ENCODE measurements around the gene C22orf39.
A peak's percentile ranks its signal among the peaks of the same experiment; 100 is the strongest.
"Not testable (repeated sequence)": the region's sequence is repeated elsewhere in the genome, so short reads cannot be mapped to it uniquely, and the experiment has no call there.

Gene C22orf39

DNA sequence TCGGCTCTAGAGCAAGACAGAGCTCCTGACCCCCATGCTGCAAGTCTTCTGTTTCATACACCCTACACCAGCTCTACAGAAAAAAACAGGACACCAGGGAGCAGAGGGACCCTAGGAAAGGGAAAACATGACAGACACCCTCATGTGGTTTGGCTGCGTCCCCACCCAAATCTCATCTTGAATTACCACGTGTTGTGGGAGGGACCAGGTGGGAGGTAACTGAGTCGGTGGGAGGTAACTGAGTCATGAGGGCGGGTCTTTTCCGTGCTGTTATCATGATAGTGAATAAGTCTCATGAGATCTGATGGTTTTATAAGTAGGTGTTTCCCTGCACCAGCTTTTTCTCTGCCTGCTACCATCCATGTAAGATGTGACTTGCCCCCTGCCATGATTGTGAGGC lies 6.6 kb upstream of the C22orf39 start:
- no peak for DNase-seq (ENCODE audit: low read depth)

DNA sequence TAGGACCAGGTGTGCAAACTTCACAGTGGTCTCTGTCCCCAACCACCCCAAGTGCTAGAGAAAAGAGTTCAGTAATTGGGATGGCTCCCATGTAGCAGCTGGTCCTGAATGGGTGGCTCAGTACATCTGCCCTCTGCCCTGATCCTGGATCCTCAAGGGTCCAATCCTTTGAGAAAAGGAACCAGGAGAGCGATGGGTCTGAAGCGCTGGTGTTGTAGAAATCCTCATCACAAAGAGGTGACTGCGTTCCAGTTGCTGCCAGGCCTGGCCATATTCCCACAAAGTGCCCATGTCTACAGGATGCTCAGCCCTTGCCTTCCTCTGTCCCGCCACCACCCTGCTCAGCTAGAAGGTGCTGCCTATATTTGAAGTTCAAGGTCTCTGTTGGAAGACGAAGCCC lies 6.2 kb upstream of the C22orf39 start:
- no peak for DNase-seq (ENCODE audit: low read depth)

GRCh38 chr22:19451570-19451969 lies 4.1 kb upstream of the C22orf39 start:
- DNase-seq (ENCODE audit: low read depth): no peak

DNA sequence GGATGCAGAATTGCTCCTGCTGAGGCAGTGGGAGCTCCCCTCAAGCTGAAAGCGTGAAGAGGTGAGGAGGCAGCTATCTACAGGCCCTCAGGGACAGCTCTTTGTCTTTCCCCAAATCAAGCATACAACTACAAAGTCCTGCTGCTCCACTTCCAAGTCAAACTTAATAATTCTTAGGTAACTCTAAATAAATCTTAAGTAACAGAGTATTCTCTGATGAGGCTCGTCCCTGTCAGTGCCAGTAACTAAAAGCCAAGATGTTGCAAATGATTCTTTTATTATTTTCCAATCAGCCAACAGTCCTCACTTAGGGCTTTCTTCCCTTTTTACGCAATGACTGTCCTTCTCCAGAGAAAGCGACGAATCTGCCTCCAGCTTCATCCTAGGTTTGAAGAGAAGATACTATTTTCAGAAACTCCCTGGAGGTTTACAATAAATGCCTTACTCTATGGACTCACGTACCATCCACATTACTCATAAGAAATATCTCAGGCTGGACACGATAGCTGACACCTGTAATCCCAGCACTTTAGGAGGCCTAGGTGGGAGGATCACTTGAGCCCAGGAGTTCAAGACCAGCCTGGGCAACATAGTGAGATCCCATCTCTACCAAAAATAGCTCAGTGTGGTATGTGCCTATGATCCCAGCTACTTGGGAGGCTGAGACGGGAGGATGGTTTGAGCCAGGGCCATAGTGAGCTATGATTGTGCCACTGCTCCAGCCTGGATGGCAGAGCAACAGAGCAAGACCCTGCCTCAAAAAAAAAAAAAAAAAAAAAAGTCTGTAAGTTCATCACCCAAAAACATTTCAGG lies 3.1 kb upstream of the C22orf39 start:
- no peak for DNase-seq (ENCODE audit: low read depth)

DNA sequence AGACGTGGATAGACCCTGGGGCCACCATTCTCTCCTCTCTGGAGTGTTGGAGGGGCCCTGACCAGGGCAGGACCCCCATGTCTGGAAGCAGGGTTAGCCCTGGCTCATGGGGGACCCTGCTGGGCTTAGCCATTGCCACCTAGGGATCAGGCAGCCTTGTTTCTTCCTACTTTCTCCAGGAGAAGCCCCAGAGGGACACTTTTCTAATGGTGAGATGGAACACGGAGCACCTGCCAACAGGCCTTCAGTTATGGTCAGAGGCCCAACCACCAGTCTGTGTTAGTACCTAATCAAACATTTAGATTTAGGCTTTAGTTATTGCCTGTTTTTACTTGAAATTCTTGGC lies 1.9 kb upstream of the C22orf39 start:
- DNase-seq (ENCODE audit: low read depth): no peak

- no peak for DNase-seq (ENCODE audit: low read depth)
Measured at GRCh38 chr22:19448739-19449421, 1.4 kb upstream of the C22orf39 start.

DNA sequence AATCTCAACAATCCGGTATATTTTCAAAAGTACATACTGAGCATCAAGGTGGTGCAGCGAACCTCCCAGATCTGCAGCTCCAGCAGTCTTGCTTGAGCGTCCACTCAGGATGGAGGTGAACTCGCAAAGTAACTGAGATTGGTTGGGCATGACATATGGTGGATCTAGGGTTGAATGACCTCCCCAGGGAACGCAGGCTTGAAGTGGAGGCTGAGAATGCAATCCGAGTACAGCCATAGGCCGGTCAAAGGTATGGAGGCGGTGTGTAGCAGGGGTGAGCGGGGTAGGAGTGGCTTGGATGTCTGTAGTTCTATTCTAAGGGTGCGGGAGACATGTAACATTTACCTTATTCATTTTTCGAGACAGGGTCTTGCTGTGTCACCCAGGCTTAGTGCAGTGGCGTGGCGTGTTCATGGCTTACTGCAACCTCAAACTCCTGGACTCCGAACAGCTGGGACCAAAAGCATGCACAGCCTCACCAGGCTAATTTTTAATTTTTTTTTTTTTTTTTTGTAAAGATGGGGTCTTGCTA lies 631 bp upstream of the C22orf39 start:
- no peak for DNase-seq (ENCODE audit: low read depth)

DNA sequence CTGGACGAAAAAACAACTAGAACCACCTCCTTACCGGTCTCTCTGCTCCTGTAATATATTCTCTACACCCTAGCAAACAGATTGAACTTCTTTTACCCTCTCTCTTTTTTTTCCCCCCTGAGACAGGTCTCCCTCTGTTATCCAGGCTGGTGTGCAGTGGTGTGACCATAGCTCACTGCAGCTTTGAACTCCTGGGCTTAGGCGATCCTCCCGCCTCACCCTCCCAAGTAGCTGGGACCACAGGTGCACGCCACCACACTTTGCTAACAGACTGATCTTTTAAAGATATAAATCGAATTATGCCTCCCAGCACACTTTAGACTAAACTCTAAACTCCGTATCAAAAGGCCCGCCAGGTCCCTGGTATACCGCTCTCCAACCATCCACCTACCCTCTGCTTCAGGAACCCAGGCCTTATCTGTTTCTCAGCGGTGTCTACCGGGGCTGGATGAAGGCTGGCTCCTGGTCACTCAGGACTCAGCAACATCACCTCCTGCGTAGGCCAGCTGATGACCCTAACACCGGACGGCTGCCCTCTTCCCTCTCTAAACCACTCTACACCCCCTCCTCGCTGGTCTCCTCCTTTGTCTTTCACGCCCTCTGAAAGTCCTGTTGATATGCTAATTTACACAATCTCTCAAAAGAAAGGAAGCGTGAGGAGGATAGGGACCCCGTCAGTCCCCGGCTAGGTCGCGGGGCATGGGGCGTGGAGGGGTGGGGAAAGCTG lies 745 bp downstream of the C22orf39 start:
- DNase-seq (ENCODE audit: low read depth): no peak

GRCh38 chr22:19445279-19445982 lies 2.1 kb downstream of the C22orf39 start:
- DNase-seq (ENCODE audit: low read depth): not testable (repeated sequence)

DNA sequence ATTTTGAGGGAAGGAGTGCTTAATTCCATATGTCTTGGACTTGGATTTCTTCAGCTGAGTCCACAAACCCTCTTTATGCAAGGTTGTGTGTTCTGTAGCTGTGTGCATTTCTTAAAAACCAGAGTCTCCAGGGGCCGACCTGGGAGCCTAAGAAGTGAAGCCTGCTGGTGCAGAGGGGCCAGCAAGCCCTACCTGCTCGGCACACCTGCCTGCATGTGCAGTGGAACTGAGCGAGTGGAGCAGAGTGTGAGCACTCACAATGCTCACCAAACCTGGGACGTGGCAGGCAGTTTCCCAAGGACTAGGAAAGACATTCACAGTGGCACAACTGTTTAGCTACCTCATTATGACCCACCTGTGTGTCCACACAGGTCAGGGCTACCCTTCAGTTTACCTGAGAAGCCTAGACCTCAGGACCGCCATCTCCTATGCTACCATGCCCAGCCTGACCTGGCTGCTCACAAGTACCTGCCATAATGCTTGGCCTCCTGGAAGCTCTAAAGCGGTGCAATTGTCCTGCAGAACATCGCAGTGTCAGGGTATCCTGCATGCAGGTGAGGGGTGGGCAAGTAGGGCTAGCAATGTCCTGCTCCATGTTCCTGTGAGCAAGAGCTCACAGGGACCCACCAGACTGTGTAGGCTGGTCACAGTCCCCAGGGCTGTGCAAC lies 3.8 kb downstream of the C22orf39 start:
- DNase-seq (ENCODE audit: low read depth): no peak

DNA sequence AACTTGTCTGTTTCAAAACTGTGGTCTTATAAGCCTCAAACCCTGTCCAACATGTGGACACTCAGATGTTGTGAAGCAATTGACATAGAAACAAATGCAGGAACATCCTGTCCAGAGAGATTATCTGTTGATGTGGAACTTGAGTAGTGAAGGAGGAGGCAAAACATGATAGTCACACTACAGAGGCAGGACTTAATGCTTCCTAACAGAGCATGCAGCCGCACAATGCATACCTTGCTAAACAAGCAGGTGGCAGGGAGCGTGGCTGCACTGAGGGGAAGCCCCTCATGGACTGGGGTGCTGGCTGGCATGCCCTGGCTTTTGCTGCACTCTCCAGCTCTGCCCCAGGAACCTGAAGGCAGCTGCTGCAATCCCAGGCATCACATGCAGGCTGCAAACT lies 5.3 kb downstream of the C22orf39 start:
- no peak for DNase-seq (ENCODE audit: low read depth)

DNA sequence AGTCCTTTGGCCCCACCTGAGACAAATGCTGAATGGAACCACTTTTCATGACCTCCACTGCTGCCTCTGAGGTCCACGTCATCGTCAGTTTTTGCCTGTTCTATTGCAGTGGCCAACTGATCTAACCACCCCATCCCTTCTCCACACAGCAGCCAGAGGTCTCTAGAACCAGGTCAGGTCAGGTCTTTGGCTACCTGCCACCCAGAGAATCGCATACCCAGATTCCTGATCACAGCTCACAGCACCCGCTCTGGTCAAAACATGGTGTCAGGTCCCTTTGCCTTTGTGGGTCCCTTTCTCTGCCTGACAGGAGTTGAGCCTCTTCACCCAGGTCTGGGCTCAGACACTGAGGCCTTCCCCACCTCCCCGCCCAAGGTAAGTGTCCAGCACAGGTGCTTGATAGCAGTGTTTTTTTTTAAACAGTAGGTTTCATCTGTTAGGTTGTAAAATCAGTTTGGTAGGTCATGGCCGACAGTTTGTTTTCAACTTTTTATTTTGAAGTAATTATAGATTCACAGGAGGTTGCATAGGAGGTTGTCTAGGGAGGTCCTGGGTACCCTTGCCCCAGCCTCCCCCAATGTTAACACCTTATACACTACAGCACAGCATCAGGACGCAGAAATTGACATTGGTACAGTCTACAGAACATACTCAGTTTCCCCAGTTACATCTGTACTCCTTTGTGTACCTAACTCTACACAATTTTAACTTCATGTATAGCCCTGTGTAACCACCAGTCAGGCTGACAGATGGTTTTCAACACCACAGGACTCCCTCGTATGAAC lies 6.9 kb downstream of the C22orf39 start:
- no peak for DNase-seq (ENCODE audit: low read depth)

GRCh38 chr22:19438298-19438697 lies 9.2 kb downstream of the C22orf39 start:
- DNase-seq (ENCODE audit: low read depth): no peak

GRCh38 chr22:19436444-19437161 lies 10.9 kb downstream of the C22orf39 start:
- not testable (repeated sequence) for DNase-seq (ENCODE audit: low read depth)

- DNase-seq (ENCODE audit: low read depth): no peak
Measured at GRCh38 chr22:19434829-19435580, 12.5 kb downstream of the C22orf39 start.

DNA sequence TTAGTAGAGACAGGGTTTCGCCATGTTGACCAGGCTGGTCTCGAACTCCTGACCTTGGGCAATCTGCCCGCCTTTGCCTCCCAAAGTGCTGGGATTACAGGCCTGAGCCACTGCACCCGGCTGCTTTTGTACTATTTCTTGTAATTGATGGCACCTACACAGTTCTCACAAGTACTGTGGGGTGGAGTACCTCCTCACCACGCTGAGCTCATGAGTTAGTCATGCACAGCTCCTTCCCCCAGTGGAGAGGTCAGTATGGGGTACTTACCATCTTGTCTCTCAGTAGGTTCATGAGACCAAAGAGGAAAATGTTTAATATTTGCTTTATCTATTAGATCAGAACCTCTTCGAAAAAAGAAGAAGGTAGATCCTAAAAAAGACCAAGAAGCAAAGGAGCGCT lies 13.1 kb downstream of the C22orf39 start:
- DNase-seq (ENCODE audit: low read depth): no peak

GRCh38 chr22:19432133-19432851 lies 15.2 kb downstream of the C22orf39 start, which contains the start of gene MRPL40:
Gene MRPL40 (plus strand): TSS chr22:19432545. CDS start chr22:19432555, 10 bp downstream.
- peak; percentile 91 for DNase-seq (ENCODE audit: low read depth)

DNA sequence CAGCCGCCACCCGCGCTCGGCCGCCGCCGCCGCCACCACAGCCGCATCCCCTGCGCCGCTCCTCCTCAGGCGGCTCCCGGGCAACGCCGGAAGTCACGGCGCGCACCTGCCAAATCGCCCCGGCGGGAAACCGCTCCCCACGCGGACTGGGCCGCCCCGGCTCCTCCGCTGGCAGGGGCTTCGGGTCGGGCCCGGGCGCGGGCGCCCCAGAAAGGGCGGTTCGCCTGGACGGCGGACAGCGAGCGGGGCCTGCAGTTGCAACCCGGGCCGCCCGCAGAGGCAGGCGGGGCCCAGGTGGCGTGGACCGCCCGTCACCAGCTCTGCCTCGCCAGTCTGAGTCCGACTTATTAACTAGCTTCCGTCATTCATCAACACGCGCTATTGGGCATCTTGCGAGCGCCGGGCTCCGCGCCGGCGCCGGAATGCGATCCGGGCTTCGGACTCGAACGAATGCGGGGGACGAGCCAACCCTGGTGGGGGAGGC lies 15.8 kb downstream of the C22orf39 start, which contains the start of gene HIRA:
HIRA (minus strand) TSS at position 85 of the 484 bp plus-strand sequence. CDS start 257 bp downstream, outside the sequence.
- DNase-seq (ENCODE audit: low read depth): peak; percentile 43
